Type B pancreatic cell (in vitro differentiated cells): ENCODE measurements around the gene DFFA. TPM values are rescaled to one million over a fixed set of nuclear protein-coding genes. Genes with fewer than 3 reads are reported as not detected.

Experiments used
- DNase-seq: peaks from one replicate; pipeline ENCODE4 v3.0.0; 2021; ENCODE audit warnings: mixed read lengths; ENCODE audit not compliant: unreplicated experiment; ENCODE audit errors: extremely low spot score
- H3K27ac Mint-ChIP-seq: 2 replicates; pipeline ENCODE4 v1.8.0; 2021; ENCODE audit warnings: mild to moderate bottlenecking, mixed read lengths
- H3K27me3 Mint-ChIP-seq: 2 replicates; pipeline ENCODE4 v1.8.0; 2021; ENCODE audit warnings: mixed read lengths
- H3K36me3 Mint-ChIP-seq: 2 replicates; pipeline ENCODE4 v1.8.0; 2021; ENCODE audit warnings: mixed read lengths
- H3K4me1 Mint-ChIP-seq: one replicate; pipeline ENCODE4 v1.8.0; 2021; ENCODE audit warnings: mixed read lengths; ENCODE audit not compliant: unreplicated experiment
- H3K4me3 Mint-ChIP-seq: 2 replicates; pipeline ENCODE4 v1.8.0; 2021; ENCODE audit warnings: mild to moderate bottlenecking, mixed read lengths
- H3K9me3 Mint-ChIP-seq: 2 replicates; pipeline ENCODE4 v1.8.0; 2021; ENCODE audit warnings: mixed read lengths
- CTCF ChIP-seq: fragments of 200-600 bp; sonication (generic); conservative IDR thresholded peaks from 2 replicates; pipeline ENCODE4 v1.5.0; 2021; ENCODE audit warnings: antibody characterized with exemption, mild to moderate bottlenecking
- long read RNA-seq: library from polyadenylated mRNA; unstranded; transcript quantifications from one replicate; pipeline ENCODE4 v2.0.0, GENCODE V29; 2020
- total RNA-seq: library from RNA; stranded (reverse); gene quantifications from 2 replicates; pipeline ENCODE4 v1.2.1, GENCODE V29; 2021; ENCODE audit warnings: low replicate concordance

DFFA gene
- total RNA-seq, result 41.6 and 52.8 TPM in 2 replicates
- long read RNA-seq, full-length matches to known transcripts, result 158 of 168 reads
- long read RNA-seq, partial matches to known transcripts, result 3 of 168 reads
- long read RNA-seq, other reads (novel, unspliced or antisense), result 7 of 168 reads

GRCh38 chr1:10472220-10473144 is at the start of gene DFFA:
Gene DFFA (minus strand): TSS chr1:10472529. CDS start chr1:10472458, 71 bp downstream.
- Mint-ChIP-seq H3K4me3 (peak within 1 kb of the TSS; percentile 95), H3K36me3 (peaks cover 3% of the 10 kb centered on the region), H3K27me3 (no peaks in the 10 kb centered on the region), H3K9me3 (no peaks in the 10 kb centered on the region), H3K27ac (peak within 1 kb of the TSS; percentile 92), H3K4me1 (peaks cover 26% of the 10 kb centered on the region)
- peak; percentile 92 for DNase-seq
- TF ChIP-seq CTCF, result no peak

DNA sequence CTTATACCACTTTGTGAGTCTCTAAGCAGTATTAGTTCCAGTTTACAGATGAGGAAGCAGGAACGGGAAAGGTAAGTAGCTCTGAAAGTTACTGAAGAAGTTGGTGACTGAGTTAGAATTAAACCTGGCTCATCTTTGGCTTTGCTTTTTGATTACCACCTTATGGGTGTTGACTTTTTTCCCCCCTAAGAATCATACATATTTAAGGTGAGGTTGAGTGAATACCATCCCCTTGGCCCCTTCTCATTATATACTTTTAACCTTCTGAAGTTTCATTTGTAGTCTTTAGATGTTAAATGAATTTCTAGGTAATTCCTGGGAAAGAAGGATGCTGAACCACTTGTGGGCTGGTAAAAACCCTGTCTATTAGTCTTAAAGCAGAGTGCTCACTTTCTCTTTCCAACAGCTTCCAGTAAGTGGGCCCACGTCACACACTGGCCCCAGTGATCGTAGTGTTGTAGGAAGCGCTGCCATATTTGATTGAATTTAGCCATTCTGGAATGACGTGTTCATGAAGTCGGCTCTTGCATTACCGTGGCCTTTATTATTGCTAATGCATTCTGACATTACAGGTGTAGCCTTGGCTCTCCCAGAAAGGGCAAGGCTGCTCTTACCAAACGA is 49.3 kb upstream of the DFFA start:
- H3K4me3 Mint-ChIP-seq, result no peak overlapping the region
- DNase-seq, result no peak
- peak overlapping the region; percentile 29 for H3K27ac Mint-ChIP-seq
- TF ChIP-seq CTCF, result no peak
- H3K4me1 Mint-ChIP-seq, result peaks cover 31% of the 10 kb centered on the region
- H3K9me3 Mint-ChIP-seq, result no peaks in the 10 kb centered on the region
- no peaks in the 10 kb centered on the region for H3K27me3 Mint-ChIP-seq
- H3K36me3 Mint-ChIP-seq, result peaks cover 4% of the 10 kb centered on the region

DNA sequence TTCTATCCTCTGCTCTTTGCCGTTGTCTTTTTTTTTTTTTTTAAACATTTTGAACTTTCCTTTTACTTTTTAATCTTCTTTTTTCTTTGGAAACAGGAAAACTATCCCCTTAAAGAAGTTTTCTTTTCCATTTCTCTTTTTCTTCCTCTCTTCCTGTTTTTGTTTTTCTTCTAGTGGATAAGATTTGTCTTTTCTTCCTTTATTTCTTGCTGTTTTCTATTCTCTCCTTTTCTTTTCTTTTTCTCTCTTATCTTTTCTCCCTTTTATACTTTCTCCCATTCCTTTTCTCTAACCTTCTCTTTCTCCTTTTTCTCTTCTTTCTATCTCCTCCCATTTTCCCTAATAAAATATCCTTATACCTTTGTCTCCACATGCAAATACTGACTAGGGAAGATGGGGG is 48.6 kb upstream of the DFFA start:
- no peak for DNase-seq
- H3K4me1 Mint-ChIP-seq, result peaks cover 36% of the 10 kb centered on the region
- no peak overlapping the region for H3K27ac Mint-ChIP-seq
- no peaks in the 10 kb centered on the region for H3K9me3 Mint-ChIP-seq
- no peak overlapping the region for H3K4me3 Mint-ChIP-seq
- no peaks in the 10 kb centered on the region for H3K27me3 Mint-ChIP-seq
- TF ChIP-seq CTCF, result no peak
- H3K36me3 Mint-ChIP-seq, result peaks cover 4% of the 10 kb centered on the region

GRCh38 chr1:10520497-10520896 is 48.2 kb upstream of the DFFA start:
- Mint-ChIP-seq H3K27ac (no peak overlapping the region), H3K36me3 (peaks cover 4% of the 10 kb centered on the region), H3K9me3 (no peaks in the 10 kb centered on the region), H3K4me1 (peaks cover 39% of the 10 kb centered on the region), H3K4me3 (no peak overlapping the region), H3K27me3 (no peaks in the 10 kb centered on the region)
- DNase-seq, result no peak
- no peak for TF ChIP-seq CTCF

- Mint-ChIP-seq H3K4me1 (peaks cover 48% of the 10 kb centered on the region), H3K27ac (peak overlapping the region; percentile 71), H3K9me3 (no peaks in the 10 kb centered on the region), H3K36me3 (peaks cover 4% of the 10 kb centered on the region), H3K27me3 (no peaks in the 10 kb centered on the region), H3K4me3 (peak overlapping the region; percentile 67)
- no peak for DNase-seq
- TF ChIP-seq CTCF, result peak; percentile 53
Observed at GRCh38 chr1:10519016-10519417, 46.7 kb upstream of the DFFA start.
